ENCODE results near the gene ACKR4. TPM values are rescaled to one million over a fixed set of nuclear protein-coding genes. Genes with fewer than 3 reads are reported as not detected.
"Not testable (repeated sequence)": the region's sequence is repeated elsewhere in the genome, so short reads cannot be mapped to it uniquely, and the experiment has no call there.

Gene ACKR4
- total RNA-seq, 4 donors from 2014 or later = 5.5 to 12.6 (median 7.2) TPM; not detected in 1

GRCh38 chr3:132629928-132630327 lies 32.9 kb downstream of the ACKR4 start:
- Histone ChIP-seq H3K36me3 (peaks cover 0 to 31% (median 0%) of the 10 kb centered on the region in 3 donors), H3K9me3 (no peaks in the 10 kb centered on the region), H3K4me3 (no peak overlapping the region), H3K27ac (no peak overlapping the region), H3K27me3 (no peaks in the 10 kb centered on the region), H3K4me1 (no peaks in the 10 kb centered on the region)
- no peak for DNase-seq
- TF ChIP-seq CTCF (IDR thresholded peaks at IDR 0.05) (no peak), POLR2A (IDR thresholded peaks at IDR 0.05) (no peak)

GRCh38 chr3:132630612-132631011 lies 33.5 kb downstream of the ACKR4 start:
- Histone ChIP-seq H3K9me3 (no peaks in the 10 kb centered on the region), H3K36me3 (peaks cover 0 to 31% (median 0%) of the 10 kb centered on the region in 3 donors)
- no peak for TF ChIP-seq CTCF (IDR thresholded peaks at IDR 0.05)
- no peak for TF ChIP-seq POLR2A (IDR thresholded peaks at IDR 0.05)

DNA sequence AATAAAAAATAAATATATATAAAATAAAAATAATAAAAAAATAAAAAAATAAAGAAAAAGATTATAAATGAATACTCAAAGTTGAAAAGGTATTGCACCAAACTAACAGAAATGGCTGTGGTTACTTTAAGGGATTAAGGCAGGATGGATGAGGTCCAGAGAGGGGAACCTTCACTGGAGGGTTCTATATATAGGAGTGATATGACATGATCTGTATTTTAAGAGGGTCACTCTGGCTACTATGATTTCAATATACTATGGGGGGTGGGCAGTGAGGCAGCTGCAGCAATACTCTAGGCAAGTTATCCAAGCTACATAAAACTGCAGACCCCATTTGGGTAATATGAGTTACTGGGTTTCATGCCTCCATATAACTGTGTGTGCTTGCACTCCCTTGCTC lies 38.0 kb downstream of the ACKR4 start:
- no peak for TF ChIP-seq POLR2A (IDR thresholded peaks at IDR 0.05)
- TF ChIP-seq CTCF (IDR thresholded peaks at IDR 0.05) = no peak
- Histone ChIP-seq H3K27ac (no peak overlapping the region), H3K9me3 (no peaks in the 10 kb centered on the region), H3K27me3 (no peaks in the 10 kb centered on the region), H3K4me1 (no peaks in the 10 kb centered on the region), H3K36me3 (peaks cover 0 to 34% (median 0%) of the 10 kb centered on the region in 3 donors), H3K4me3 (no peak overlapping the region)
- no peak for DNase-seq

More at GRCh38 chr3:132630612-132631011, 33.5 kb downstream of the ACKR4 start:
- Histone ChIP-seq H3K4me3 (no peak overlapping the region), H3K27ac (no peak overlapping the region), H3K27me3 (no peaks in the 10 kb centered on the region), H3K4me1 (no peaks in the 10 kb centered on the region)
- no peak for DNase-seq

DNA sequence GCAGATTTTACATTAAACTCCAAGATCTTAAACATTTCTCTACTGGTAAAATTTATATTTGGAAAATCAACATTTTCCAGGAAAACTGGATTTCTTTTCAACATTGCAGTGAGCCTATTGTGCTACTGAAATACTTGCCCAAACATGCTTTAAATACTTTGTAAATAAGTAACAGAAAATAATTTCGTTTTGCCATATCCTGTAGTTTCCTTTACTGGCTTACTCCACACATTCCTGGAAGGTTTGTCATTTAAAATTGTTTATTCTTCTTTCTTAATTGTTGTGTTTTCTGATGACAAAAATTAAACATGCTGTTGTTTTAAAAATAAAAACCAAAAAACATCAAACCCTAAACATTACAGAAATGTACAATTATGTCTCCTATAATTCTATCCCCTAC lies 40.5 kb downstream of the ACKR4 start:
- TF ChIP-seq POLR2A (IDR thresholded peaks at IDR 0.05) = no peak
- no peak for TF ChIP-seq CTCF (IDR thresholded peaks at IDR 0.05)
- Histone ChIP-seq H3K4me1 (no peaks in the 10 kb centered on the region), H3K4me3 (no peak overlapping the region), H3K27me3 (no peaks in the 10 kb centered on the region), H3K27ac (no peak overlapping the region), H3K9me3 (no peaks in the 10 kb centered on the region), H3K36me3 (peaks cover 0 to 45% (median 0%) of the 10 kb centered on the region in 3 donors)
- no peak for DNase-seq

GRCh38 chr3:132638706-132639105 lies 41.6 kb downstream of the ACKR4 start:
- no peak for DNase-seq
- H3K9me3 ChIP-seq = no peaks in the 10 kb centered on the region
- H3K27ac ChIP-seq = no peak overlapping the region
- no peak overlapping the region for H3K4me3 ChIP-seq
- H3K36me3 ChIP-seq = peaks cover 0 to 45% (median 0%) of the 10 kb centered on the region in 3 donors
- TF ChIP-seq CTCF (IDR thresholded peaks at IDR 0.05) (no peak), POLR2A (IDR thresholded peaks at IDR 0.05) (no peak)
- H3K27me3 ChIP-seq = no peaks in the 10 kb centered on the region
- H3K4me1 ChIP-seq = no peaks in the 10 kb centered on the region

- not testable (repeated sequence) for H3K4me3 ChIP-seq, H3K27ac ChIP-seq, H3K9me3 ChIP-seq, H3K4me1 ChIP-seq, DNase-seq, H3K27me3 ChIP-seq
- peaks cover 0 to 35% (median 0%) of the 10 kb centered on the region in 3 donors for H3K36me3 ChIP-seq
These were observed 44.4 kb downstream of the ACKR4 start for GRCh38 chr3:132641427-132641826.
